HepG2 (cell line): Measurements from ENCODE around the gene GHRH. TPM values are rescaled to one million over a fixed set of nuclear protein-coding genes. Genes with fewer than 3 reads are reported as not detected.
A peak's percentile ranks its signal among the peaks of the same experiment; 100 is the strongest.

Experiments used
- BATF2 ChIP-seq: sonication (generic); formaldehyde crosslinking; IDR thresholded peaks from 2 replicates; pipeline ENCODE4 v1.8.0; 2022; ENCODE audit warnings: mild to moderate bottlenecking, missing genetic modification reagents, moderate library complexity
- BCL6 ChIP-seq: IDR thresholded peaks from 2 replicates; pipeline ENCODE4 v1.6.1; 2016; ENCODE audit warnings: missing genetic modification reagents, missing compliant biosample characterization
- EED ChIP-seq: sonication (generic); formaldehyde crosslinking; IDR thresholded peaks from 2 replicates; pipeline ENCODE4 v1.5.0; 2020; ENCODE audit warnings: mild to moderate bottlenecking, missing genetic modification reagents
- FOXM1 ChIP-seq: sonication (generic); formaldehyde crosslinking; IDR thresholded peaks from 2 replicates; pipeline ENCODE4 v1.5.0; 2020; ENCODE audit warnings: missing genetic modification reagents
- HMGXB4 ChIP-seq, 2 experiments: sonication (generic) in 1 of 2; formaldehyde crosslinking in 1 of 2; IDR thresholded peaks; 2 replicates each; pipeline versions ENCODE4 v1.4.0 to v1.6.1; 2018 to 2020; ENCODE audit warnings: missing genetic modification reagents in 2 of 2, borderline replicate concordance in 1 of 2, low read depth in 1 of 2, mild to moderate bottlenecking in 1 of 2, missing biosample characterization in 1 of 2
- LBX2 ChIP-seq: sonication (generic); formaldehyde crosslinking; IDR thresholded peaks from 2 replicates; pipeline ENCODE4 v1.5.0; 2020; ENCODE audit warnings: missing genetic modification reagents, mild to moderate bottlenecking, borderline replicate concordance
- NR2F6 ChIP-seq, 2 experiments: IDR thresholded peaks; 2 replicates each; pipeline ENCODE4 v1.6.1; 2016; ENCODE audit warnings: antibody characterized with exemption in 1 of 2, mild to moderate bottlenecking in 1 of 2
- RBFOX2 ChIP-seq: fragments of 200-400 bp; formaldehyde crosslinking; IDR thresholded peaks from 2 replicates; pipeline ENCODE4 v1.6.1; 2017; ENCODE audit warnings: low read depth, mild to moderate bottlenecking, low read length
- RBM22 ChIP-seq: fragments of 200-400 bp; formaldehyde crosslinking; optimal IDR thresholded peaks from 2 replicates; pipeline ENCODE3; 2017; ENCODE audit warnings: mild to moderate bottlenecking, low read length, moderate library complexity
- REPIN1 ChIP-seq: sonication (generic); formaldehyde crosslinking; IDR thresholded peaks from 2 replicates; pipeline ENCODE4 v1.8.0; 2022; ENCODE audit warnings: missing genetic modification reagents, low read depth, mild to moderate bottlenecking, borderline replicate concordance
- SP4 ChIP-seq: sonication (generic); formaldehyde crosslinking; IDR thresholded peaks from 2 replicates; pipeline ENCODE4 v1.8.1; 2023; ENCODE audit warnings: mild to moderate bottlenecking, missing genetic modification reagents
- TGIF2 ChIP-seq: IDR thresholded peaks from 2 replicates; pipeline ENCODE4 v1.6.1; 2016; ENCODE audit warnings: control low read depth, missing compliant biosample characterization
- TRAFD1 ChIP-seq: sonication (generic); formaldehyde crosslinking; IDR thresholded peaks from 2 replicates; pipeline ENCODE4 v1.5.1; 2020; ENCODE audit warnings: missing genetic modification reagents, mild to moderate bottlenecking, borderline replicate concordance
- ZBTB3 ChIP-seq: sonication (generic); formaldehyde crosslinking; IDR thresholded peaks from 2 replicates; pipeline ENCODE4 v1.4.0; 2020; ENCODE audit warnings: low read depth, mild to moderate bottlenecking, moderate library complexity, missing genetic modification reagents, borderline replicate concordance
- ZBTB7A ChIP-seq: sonication (generic); formaldehyde crosslinking; IDR thresholded peaks from 2 replicates; pipeline ENCODE4 v1.8.0; 2022; ENCODE audit warnings: mild to moderate bottlenecking, missing genetic modification reagents
- ZNF430 ChIP-seq: sonication (generic); formaldehyde crosslinking; IDR thresholded peaks from 2 replicates; pipeline ENCODE4 v1.9.0; 2021; ENCODE audit warnings: mild to moderate bottlenecking, missing genetic modification reagents
- ZNF44 ChIP-seq: sonication (generic); formaldehyde crosslinking; IDR thresholded peaks from 2 replicates; pipeline ENCODE4 v1.5.1; 2020; ENCODE audit warnings: mild to moderate bottlenecking, missing genetic modification reagents
- ZNF589 ChIP-seq: sonication (generic); formaldehyde crosslinking; conservative IDR thresholded peaks from 2 replicates; pipeline ENCODE4 v1.8.0; 2022; ENCODE audit warnings: mild to moderate bottlenecking, moderate library complexity, missing genetic modification reagents
- ZZZ3 ChIP-seq: sonication (generic); formaldehyde crosslinking; IDR thresholded peaks from 2 replicates; pipeline ENCODE4 v1.4.0; 2020; ENCODE audit warnings: missing genetic modification reagents, mild to moderate bottlenecking, borderline replicate concordance
- polyA plus RNA-seq, 8 experiments: library from polyadenylated mRNA; depleted of rRNA in 3 of 8; stranded (reverse) in 7 of 8; unstranded in 1 of 8; fragments of >200 nt; fragmentation: Illumina TruSeq in 4 of 8; extraction: Trizol in 4 of 8; gene quantifications; 2 replicates each; pipeline versions ENCODE4 v1.2.1 to v1.2.3, GENCODE V29; 2011 to 2016; ENCODE audit warnings: low read depth in 4 of 8, missing spikeins in 1 of 8, mixed read lengths in 1 of 8; ENCODE audit not compliant: insufficient read depth in 1 of 8
- total RNA-seq, 5 experiments: library from RNA; depleted of rRNA; stranded (reverse); fragments of >200 nt; fragmentation: Illumina TruSeq; extraction: Trizol; gene quantifications; 2 replicates each; pipeline ENCODE4 v1.2.3, GENCODE V29; 2016; ENCODE audit warnings: low read depth in 1 of 5
- TF ChIP-seq, protein P1 (sequence below): sonication (generic); formaldehyde crosslinking; IDR thresholded peaks from 2 replicates; pipeline ENCODE4 v1.5.0; 2020; ENCODE audit warnings: missing genetic modification reagents
- TF ChIP-seq, protein P2 (sequence below): sonication (generic); formaldehyde crosslinking; IDR thresholded peaks from 2 replicates; pipeline ENCODE4 v1.4.0; 2020; ENCODE audit warnings: missing genetic modification reagents

GHRH gene
- total and polyA plus RNA-seq, 2 of the 13 experiments (the other 11 are each of a cell fraction or from before 2014, with no cell fraction given) = not detected

- TF ChIP-seq NR2F6 (IDR thresholded peaks at IDR 0.05) = peak; percentile 93
- TF ChIP-seq NR2F6 (CRISPR knock-in tag; IDR thresholded peaks at IDR 0.05) = peak; percentile 97
- TF ChIP-seq, protein P1, sequence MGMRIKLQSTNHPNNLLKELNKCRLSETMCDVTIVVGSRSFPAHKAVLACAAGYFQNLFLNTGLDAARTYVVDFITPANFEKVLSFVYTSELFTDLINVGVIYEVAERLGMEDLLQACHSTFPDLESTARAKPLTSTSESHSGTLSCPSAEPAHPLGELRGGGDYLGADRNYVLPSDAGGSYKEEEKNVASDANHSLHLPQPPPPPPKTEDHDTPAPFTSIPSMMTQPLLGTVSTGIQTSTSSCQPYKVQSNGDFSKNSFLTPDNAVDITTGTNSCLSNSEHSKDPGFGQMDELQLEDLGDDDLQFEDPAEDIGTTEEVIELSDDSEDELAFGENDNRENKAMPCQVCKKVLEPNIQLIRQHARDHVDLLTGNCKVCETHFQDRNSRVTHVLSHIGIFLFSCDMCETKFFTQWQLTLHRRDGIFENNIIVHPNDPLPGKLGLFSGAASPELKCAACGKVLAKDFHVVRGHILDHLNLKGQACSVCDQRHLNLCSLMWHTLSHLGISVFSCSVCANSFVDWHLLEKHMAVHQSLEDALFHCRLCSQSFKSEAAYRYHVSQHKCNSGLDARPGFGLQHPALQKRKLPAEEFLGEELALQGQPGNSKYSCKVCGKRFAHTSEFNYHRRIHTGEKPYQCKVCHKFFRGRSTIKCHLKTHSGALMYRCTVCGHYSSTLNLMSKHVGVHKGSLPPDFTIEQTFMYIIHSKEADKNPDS (CRISPR knock-in tag) = no peak
- no peak for TF ChIP-seq TRAFD1 (CRISPR knock-in tag)
- no peak for TF ChIP-seq EED (CRISPR knock-in tag)
- peak; percentile 98 for TF ChIP-seq TGIF2 (CRISPR knock-in tag)
- no peak for TF ChIP-seq FOXM1 (CRISPR knock-in tag)
- no peak; the same call in 1 of the 2 replicates for TF ChIP-seq LBX2 (CRISPR knock-in tag)
- TF ChIP-seq, protein P2, sequence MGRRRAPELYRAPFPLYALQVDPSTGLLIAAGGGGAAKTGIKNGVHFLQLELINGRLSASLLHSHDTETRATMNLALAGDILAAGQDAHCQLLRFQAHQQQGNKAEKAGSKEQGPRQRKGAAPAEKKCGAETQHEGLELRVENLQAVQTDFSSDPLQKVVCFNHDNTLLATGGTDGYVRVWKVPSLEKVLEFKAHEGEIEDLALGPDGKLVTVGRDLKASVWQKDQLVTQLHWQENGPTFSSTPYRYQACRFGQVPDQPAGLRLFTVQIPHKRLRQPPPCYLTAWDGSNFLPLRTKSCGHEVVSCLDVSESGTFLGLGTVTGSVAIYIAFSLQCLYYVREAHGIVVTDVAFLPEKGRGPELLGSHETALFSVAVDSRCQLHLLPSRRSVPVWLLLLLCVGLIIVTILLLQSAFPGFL (CRISPR knock-in tag) = peak; percentile 60; the same call in 1 of the 2 replicates
- peak; percentile 58; the same call in 1 of the 2 replicates for TF ChIP-seq ZNF589
- TF ChIP-seq RBM22 = no peak
- TF ChIP-seq SP4 (CRISPR knock-in tag) = no peak
- TF ChIP-seq BATF2 (CRISPR knock-in tag) = peak; percentile 31; the same call in 1 of the 2 replicates
- TF ChIP-seq ZBTB3 (CRISPR knock-in tag) = no peak
- peak; percentile 76; the same call in 1 of the 2 replicates for TF ChIP-seq REPIN1
- TF ChIP-seq RBFOX2 = no peak
- no peak for TF ChIP-seq ZNF430 (CRISPR knock-in tag)
- TF ChIP-seq ZZZ3 (CRISPR knock-in tag) = no peak
- peak; percentile 49; the same call in 1 of the 2 replicates for TF ChIP-seq ZBTB7A (CRISPR knock-in tag)
- peak; percentile 99 for TF ChIP-seq BCL6
- peak in 1 of 2 experiments; percentile 44; a peak in 1 of 4 replicates for TF ChIP-seq HMGXB4 (CRISPR knock-in tag; IDR thresholded peaks at IDR 0.05; ENCODE audit: borderline replicate concordance in 1 of 2, low read depth in 1 of 2)
- TF ChIP-seq ZNF44 = no peak
Measured at GRCh38 chr20:37285664-37286374, 24.2 kb upstream of the GHRH start (continued).
